ENCODE results near the gene HTT. TPM values are rescaled to one million over a fixed set of nuclear protein-coding genes. Genes with fewer than 3 reads are reported as not detected.

Gene HTT
- total RNA-seq (2021; fragmentation: NEBNext Ultra II Directional; extraction: Animal tissue kit (Norgen Biotek cat#: 25700)), result 10 to 100 TPM; 38.1 to 52.0 (median 47.8) TPM
- long read RNA-seq, partial matches to known transcripts, result 8 of 12 reads
- long read RNA-seq, other reads (novel, unspliced or antisense), result 4 of 12 reads

DNA sequence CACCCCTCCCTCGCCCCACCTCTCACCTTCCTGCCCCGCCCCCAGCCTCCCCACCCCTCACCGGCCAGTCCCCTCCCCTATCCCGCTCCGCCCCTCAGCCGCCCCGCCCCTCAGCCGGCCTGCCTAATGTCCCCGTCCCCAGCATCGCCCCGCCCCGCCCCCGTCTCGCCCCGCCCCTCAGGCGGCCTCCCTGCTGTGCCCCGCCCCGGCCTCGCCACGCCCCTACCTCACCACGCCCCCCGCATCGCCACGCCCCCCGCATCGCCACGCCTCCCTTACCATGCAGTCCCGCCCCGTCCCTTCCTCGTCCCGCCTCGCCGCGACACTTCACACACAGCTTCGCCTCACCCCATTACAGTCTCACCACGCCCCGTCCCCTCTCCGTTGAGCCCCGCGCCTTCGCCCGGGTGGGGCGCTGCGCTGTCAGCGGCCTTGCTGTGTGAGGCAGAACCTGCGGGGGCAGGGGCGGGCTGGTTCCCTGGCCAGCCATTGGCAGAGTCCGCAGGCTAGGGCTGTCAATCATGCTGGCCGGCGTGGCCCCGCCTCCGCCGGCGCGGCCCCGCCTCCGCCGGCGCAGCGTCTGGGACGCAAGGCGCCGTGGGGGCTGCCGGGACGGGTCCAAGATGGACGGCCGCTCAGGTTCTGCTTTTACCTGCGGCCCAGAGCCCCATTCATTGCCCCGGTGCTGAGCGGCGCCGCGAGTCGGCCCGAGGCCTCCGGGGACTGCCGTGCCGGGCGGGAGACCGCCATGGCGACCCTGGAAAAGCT lies at the start of gene HTT, which contains the start of gene HTT-AS:
HTT (plus strand) TSS at position 604 of the 768 bp plus-strand sequence; CDS start at position 749, 145 bp downstream.
HTT-AS (minus strand) TSS at position 461 of the 768 bp plus-strand sequence.
- H3K36me3 Mint-ChIP-seq (ENCODE audit: low read depth), result no peaks in the 10 kb centered on the region
- H3K9me3 Mint-ChIP-seq, result no peaks in the 10 kb centered on the region
- H3K4me3 Mint-ChIP-seq, result peak within 1 kb of the TSS; percentile 97
- TF ChIP-seq, protein P1, sequence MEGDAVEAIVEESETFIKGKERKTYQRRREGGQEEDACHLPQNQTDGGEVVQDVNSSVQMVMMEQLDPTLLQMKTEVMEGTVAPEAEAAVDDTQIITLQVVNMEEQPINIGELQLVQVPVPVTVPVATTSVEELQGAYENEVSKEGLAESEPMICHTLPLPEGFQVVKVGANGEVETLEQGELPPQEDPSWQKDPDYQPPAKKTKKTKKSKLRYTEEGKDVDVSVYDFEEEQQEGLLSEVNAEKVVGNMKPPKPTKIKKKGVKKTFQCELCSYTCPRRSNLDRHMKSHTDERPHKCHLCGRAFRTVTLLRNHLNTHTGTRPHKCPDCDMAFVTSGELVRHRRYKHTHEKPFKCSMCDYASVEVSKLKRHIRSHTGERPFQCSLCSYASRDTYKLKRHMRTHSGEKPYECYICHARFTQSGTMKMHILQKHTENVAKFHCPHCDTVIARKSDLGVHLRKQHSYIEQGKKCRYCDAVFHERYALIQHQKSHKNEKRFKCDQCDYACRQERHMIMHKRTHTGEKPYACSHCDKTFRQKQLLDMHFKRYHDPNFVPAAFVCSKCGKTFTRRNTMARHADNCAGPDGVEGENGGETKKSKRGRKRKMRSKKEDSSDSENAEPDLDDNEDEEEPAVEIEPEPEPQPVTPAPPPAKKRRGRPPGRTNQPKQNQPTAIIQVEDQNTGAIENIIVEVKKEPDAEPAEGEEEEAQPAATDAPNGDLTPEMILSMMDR (IDR thresholded peaks at IDR 0.05), result peak; percentile 23; the same call in 1 of the 2 replicates
- peak within 1 kb of the TSS; percentile 98 for H3K27ac Mint-ChIP-seq
- no peaks in the 10 kb centered on the region; the same call in 1 of the 2 replicates for H3K27me3 Mint-ChIP-seq (ENCODE audit: insufficient read depth)
- DNase-seq, result peak; percentile 89
- peaks cover 39% of the 10 kb centered on the region for H3K4me1 Mint-ChIP-seq (ENCODE audit: low read depth)

DNA sequence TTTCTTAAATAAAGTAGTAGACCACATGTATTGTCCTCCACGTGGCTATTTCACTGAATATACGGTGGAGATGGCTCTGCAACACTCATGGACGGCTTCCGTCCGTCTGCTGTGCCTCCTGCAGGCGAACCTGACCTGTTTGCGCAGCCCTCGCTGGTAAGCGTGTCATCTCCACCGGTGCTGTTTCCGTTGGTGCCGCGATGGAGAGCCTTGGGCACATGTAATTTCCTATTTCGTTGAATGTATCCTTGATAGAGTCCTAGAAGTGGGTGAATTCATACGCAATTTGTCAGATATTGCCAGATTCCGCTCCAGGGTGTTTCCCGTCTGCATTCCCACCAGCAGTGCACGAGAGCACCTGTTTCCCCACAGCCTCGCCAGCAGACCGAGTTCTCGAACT lies 48.6 kb upstream of the HTT start:
- H3K36me3 Mint-ChIP-seq (ENCODE audit: low read depth), result peaks cover 5% of the 10 kb centered on the region
- no peaks in the 10 kb centered on the region for H3K4me1 Mint-ChIP-seq (ENCODE audit: low read depth)
- peaks cover 14% of the 10 kb centered on the region for H3K9me3 Mint-ChIP-seq
- no peak overlapping the region for H3K27ac Mint-ChIP-seq
- no peak overlapping the region for H3K4me3 Mint-ChIP-seq
- DNase-seq, result no peak
- H3K27me3 Mint-ChIP-seq (ENCODE audit: insufficient read depth), result peaks cover 15% of the 10 kb centered on the region
- TF ChIP-seq, protein P1 (IDR thresholded peaks at IDR 0.05), result no peak

DNA sequence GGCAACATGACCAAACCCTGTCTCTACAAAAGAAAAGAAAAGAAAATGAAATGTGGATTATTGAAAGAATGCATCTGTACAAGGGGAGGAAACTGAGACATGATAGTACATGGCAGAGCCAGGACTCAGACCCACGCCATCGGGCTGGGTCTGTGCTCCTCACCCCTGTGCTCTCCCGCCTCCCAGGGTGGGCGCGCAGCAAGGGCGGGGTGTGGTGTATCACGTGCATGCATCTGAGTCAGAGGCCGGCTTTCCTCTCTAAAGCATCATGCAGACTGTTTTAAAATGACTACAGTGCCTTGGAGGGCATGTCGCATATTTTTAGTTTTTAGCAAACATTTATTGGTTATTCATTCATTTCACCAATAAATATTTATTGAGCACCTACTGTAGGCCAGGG lies 47.9 kb upstream of the HTT start:
- no peaks in the 10 kb centered on the region for H3K4me1 Mint-ChIP-seq (ENCODE audit: low read depth)
- H3K9me3 Mint-ChIP-seq, result peaks cover 14% of the 10 kb centered on the region
- no peak overlapping the region for H3K27ac Mint-ChIP-seq
- no peak overlapping the region for H3K4me3 Mint-ChIP-seq
- no peak for DNase-seq
- H3K27me3 Mint-ChIP-seq (ENCODE audit: insufficient read depth), result peaks cover 15% of the 10 kb centered on the region
- TF ChIP-seq, protein P1 (IDR thresholded peaks at IDR 0.05), result no peak
- H3K36me3 Mint-ChIP-seq (ENCODE audit: low read depth), result peaks cover 5% of the 10 kb centered on the region

DNA sequence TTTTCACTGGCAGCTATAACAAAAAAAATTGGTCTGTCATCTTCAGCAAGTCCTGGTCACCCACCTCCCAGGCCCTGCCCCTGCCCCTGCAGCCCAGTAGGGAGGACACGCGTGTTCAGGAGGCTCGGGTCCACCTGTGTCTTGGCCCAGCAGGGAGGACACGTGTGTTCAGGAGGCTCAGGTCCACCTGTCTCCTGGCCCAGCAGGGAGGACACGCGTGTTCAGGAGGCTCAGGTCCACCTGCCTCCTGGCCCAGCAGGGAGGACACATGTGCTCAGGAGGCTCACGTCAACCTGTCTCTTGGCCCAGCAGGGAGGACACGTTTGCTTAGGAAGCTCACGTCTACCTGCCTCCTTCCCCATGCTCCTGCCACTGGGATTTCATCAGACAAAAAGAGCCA lies 45.0 kb upstream of the HTT start:
- DNase-seq, result no peak
- no peaks in the 10 kb centered on the region for H3K36me3 Mint-ChIP-seq (ENCODE audit: low read depth)
- H3K27me3 Mint-ChIP-seq (ENCODE audit: insufficient read depth), result peaks cover 18% of the 10 kb centered on the region
- H3K4me3 Mint-ChIP-seq, result no peak overlapping the region
- H3K9me3 Mint-ChIP-seq, result no peaks in the 10 kb centered on the region
- TF ChIP-seq, protein P1 (IDR thresholded peaks at IDR 0.05), result no peak
- H3K27ac Mint-ChIP-seq, result no peak overlapping the region
- H3K4me1 Mint-ChIP-seq (ENCODE audit: low read depth), result no peaks in the 10 kb centered on the region

DNA sequence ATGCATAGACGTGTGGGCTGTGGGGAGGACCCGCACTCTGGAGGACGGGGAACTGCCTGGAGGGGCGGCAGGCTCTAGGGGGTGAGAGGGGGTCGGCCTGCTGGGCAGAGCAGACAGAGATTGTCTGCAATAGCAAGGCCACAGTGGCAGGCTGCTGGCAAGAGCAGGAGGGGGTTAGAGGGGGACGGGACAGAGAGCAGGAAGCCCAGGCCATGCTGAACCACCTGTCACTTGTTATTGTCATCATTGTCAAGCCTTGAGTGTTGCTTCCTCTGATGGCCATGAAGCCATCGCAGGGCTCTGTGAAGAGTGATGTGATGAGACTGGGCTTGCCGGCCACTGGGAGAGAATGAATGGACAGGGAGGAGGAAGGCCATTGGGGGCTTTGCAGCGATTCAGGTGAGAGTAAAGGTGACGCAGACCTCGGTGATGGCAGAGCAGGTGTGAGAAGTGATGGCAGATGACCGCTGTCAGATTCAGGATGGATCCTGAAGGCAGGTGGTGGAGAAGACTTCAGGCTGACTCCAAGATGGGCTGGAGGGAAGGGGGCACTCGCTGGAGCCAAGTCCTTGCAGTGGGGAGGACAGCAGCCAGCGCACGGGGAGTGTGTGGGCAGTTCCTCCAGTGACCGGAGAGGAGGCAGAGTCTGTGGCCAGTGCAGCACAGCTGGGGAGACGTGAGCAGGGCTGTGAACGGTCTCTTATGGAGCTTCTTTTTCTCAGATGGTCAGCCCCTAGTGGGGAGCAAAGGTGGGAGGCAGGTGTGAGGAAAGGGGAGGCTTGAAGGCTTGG lies 43.7 kb upstream of the HTT start:
- H3K27me3 Mint-ChIP-seq (ENCODE audit: insufficient read depth), result peaks cover 21% of the 10 kb centered on the region
- TF ChIP-seq, protein P1 (IDR thresholded peaks at IDR 0.05), result no peak
- H3K4me3 Mint-ChIP-seq, result no peak overlapping the region

More for the DNA sequence above, 43.7 kb upstream of the HTT start:
- Mint-ChIP-seq H3K4me1 (ENCODE audit: low read depth) (no peaks in the 10 kb centered on the region), H3K27ac (no peak overlapping the region), H3K9me3 (no peaks in the 10 kb centered on the region), H3K36me3 (ENCODE audit: low read depth) (no peaks in the 10 kb centered on the region)
- DNase-seq, result no peak
